ENCODE results near the gene LSAMP. TPM values are rescaled to one million over a fixed set of nuclear protein-coding genes. Genes with fewer than 3 reads are reported as not detected.

Gene LSAMP
- total and polyA plus RNA-seq, 2 of the 13 experiments (the other 11 are each of a cell fraction or from before 2014, with no cell fraction given), result not detected

DNA sequence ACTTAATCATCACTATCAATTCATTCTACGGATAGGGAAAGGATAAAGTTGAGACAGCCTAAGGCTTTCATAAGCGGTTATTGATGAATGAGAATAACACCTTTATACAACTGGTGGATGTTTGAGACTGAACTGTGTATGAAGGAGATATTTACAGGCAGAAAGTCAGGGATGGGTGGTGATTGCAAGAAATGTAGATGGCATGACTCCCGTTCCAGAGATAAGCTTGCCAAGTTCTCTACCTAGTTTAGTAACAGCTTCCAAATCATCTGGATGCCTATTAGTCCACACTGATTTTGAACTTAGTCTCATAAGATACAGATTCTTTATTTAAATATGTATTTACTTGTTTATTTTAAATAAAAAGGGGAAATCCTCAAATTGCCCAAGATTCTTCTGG lies 463.2 kb downstream of the LSAMP start (continued):
- TF ChIP-seq, protein P1, sequence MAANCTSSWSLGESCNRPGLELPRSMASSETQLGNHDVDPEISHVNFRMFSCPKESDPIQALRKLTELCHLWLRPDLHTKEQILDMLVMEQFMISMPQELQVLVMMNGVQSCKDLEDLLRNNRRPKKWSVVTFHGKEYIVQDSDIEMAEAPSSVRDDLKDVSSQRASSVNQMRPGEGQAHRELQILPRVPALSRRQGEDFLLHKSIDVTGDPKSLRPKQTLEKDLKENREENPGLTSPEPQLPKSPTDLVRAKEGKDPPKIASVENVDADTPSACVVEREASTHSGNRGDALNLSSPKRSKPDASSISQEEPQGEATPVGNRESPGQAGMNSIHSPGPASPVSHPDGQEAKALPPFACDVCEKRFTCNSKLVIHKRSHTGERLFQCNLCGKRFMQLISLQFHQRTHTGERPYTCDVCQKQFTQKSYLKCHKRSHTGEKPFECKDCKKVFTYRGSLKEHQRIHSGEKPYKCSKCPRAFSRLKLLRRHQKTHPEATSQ (CRISPR knock-in tag; IDR thresholded peaks at IDR 0.05; ENCODE audit: borderline replicate concordance), result no peak
- no peak for TF ChIP-seq SIX1 (CRISPR knock-in tag; IDR thresholded peaks at IDR 0.05; ENCODE audit: borderline replicate concordance)
- TF ChIP-seq IKZF1 (IDR thresholded peaks at IDR 0.05), result no peak

DNA sequence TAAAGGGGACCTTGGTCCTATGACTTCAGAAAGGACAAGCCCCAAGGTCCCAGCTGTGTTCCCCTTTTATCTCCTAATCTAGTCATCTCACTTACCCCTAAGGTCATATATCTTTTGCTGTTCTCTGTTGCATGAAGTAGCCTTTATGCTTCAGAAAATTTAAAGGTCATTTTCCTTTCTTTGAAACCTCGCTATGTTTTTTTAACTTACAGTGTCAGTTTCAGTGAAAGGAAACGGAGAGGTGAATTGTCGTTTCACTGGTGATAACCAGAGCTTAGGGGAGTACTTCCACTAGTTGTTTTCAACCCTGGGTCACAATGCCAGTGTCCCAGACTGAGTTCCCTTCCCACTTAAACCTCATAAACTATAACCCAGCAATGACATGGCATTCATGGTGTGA lies 464.6 kb downstream of the LSAMP start:
- no peak overlapping the region for H3K4me3 ChIP-seq (replicated peaks in 1 of 3; ENCODE audit: insufficient read depth in 1 of 3, low read depth in 2 of 3, low read length in 3 of 3)
- in situ Hi-C loops (cut with HindIII; ENCODE audit: extremely low pct_ligation_motif_present, low pct_unique_long_range_greater_than_20kb), result no loop called here
- no peaks in the 10 kb centered on the region for H3K79me2 ChIP-seq (ENCODE audit: insufficient read depth, low read length)
- no peaks in the 10 kb centered on the region for H3K27me3 ChIP-seq (ENCODE audit: control insufficient read depth in 1 of 2, insufficient read depth in 2 of 2, low read length in 2 of 2)
- no peaks in the 10 kb centered on the region for H3K36me3 ChIP-seq (replicated peaks in 1 of 2; ENCODE audit: control insufficient read depth in 1 of 2, insufficient read depth in 2 of 2, low read length in 2 of 2)
- DNase-seq (ENCODE audit: low spot score) (no peak), FAIRE-seq (no peak), ATAC-seq (no peak)
- no peak overlapping the region for H3K9ac ChIP-seq (ENCODE audit: insufficient read depth, low read depth, low read length)
- H4K20me1 ChIP-seq (ENCODE audit: insufficient read depth, low read length), result no peaks in the 10 kb centered on the region
- no peak overlapping the region for H2AFZ ChIP-seq (ENCODE audit: low read length)
- no peak overlapping the region for H3K4me2 ChIP-seq (ENCODE audit: low read depth, low read length)
- POLR2A ChIA-PET, result no interaction called here
- H3K27ac ChIP-seq (ENCODE audit: extremely low read length, insufficient read depth, low read length), result no peak overlapping the region
- no TSS peak for BruUV-seq (replicated peaks)
- peaks cover 2% of the 10 kb centered on the region; the same call in 1 of the 2 replicates for H3K4me1 ChIP-seq (ENCODE audit: insufficient read depth, low read length)
- WGBS (ENCODE audit: low lambda C conversion rate), result 3% methylated on average over 3 of the region's 3 CpGs
- no peaks in the 10 kb centered on the region for H3K9me3 ChIP-seq (ENCODE audit: low read length)
- CTCF ChIA-PET (ENCODE audit: low intra/inter-chr PET ratio, low total read pairs), result no interaction called here
- intact Hi-C loops (cut with micrococcal nuclease; ENCODE audit: unreplicated experiment), result no loop called here
- TF ChIP-seq ESRRA (CRISPR knock-in tag; IDR thresholded peaks at IDR 0.05; ENCODE audit: low read depth) (no peak), CBX5 (CRISPR knock-in tag; IDR thresholded peaks at IDR 0.05; ENCODE audit: borderline replicate concordance) (no peak), ZFY (CRISPR knock-in tag; IDR thresholded peaks at IDR 0.05) (no peak), ZNF34 (CRISPR knock-in tag; IDR thresholded peaks at IDR 0.05; ENCODE audit: borderline replicate concordance) (no peak), ZZZ3 (CRISPR knock-in tag; IDR thresholded peaks at IDR 0.05; ENCODE audit: borderline replicate concordance) (no peak), ZNF660 (CRISPR knock-in tag; IDR thresholded peaks at IDR 0.05; ENCODE audit: borderline replicate concordance, low read depth) (no peak)
- TF ChIP-seq, protein P2, sequence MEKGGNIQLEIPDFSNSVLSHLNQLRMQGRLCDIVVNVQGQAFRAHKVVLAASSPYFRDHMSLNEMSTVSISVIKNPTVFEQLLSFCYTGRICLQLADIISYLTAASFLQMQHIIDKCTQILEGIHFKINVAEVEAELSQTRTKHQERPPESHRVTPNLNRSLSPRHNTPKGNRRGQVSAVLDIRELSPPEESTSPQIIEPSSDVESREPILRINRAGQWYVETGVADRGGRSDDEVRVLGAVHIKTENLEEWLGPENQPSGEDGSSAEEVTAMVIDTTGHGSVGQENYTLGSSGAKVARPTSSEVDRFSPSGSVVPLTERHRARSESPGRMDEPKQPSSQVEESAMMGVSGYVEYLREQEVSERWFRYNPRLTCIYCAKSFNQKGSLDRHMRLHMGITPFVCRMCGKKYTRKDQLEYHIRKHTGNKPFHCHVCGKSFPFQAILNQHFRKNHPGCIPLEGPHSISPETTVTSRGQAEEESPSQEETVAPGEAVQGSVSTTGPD (CRISPR knock-in tag; IDR thresholded peaks at IDR 0.05), result no peak
- TF ChIP-seq, protein P3, sequence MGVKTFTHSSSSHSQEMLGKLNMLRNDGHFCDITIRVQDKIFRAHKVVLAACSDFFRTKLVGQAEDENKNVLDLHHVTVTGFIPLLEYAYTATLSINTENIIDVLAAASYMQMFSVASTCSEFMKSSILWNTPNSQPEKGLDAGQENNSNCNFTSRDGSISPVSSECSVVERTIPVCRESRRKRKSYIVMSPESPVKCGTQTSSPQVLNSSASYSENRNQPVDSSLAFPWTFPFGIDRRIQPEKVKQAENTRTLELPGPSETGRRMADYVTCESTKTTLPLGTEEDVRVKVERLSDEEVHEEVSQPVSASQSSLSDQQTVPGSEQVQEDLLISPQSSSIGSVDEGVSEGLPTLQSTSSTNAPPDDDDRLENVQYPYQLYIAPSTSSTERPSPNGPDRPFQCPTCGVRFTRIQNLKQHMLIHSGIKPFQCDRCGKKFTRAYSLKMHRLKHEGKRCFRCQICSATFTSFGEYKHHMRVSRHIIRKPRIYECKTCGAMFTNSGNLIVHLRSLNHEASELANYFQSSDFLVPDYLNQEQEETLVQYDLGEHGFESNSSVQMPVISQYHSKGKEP (CRISPR knock-in tag; IDR thresholded peaks at IDR 0.05), result no peak
- TF ChIP-seq, protein P4, sequence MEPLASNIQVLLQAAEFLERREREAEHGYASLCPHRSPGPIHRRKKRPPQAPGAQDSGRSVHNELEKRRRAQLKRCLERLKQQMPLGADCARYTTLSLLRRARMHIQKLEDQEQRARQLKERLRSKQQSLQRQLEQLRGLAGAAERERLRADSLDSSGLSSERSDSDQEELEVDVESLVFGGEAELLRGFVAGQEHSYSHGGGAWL (CRISPR knock-in tag; IDR thresholded peaks at IDR 0.05), result no peak

Measured in HepG2 (cell line).